NB4 (cell line): Measurements from ENCODE around the gene MCAM.

Source experiments
- DNase-seq: peaks from one replicate; pipeline ENCODE4 v3.0.0; 2010; ENCODE audit warnings: low read depth
- H3K4me3 ChIP-seq: one replicate; pipeline ENCODE4 v1.5.1; 2011; ENCODE audit warnings: mild to moderate bottlenecking, low read depth, low read length, moderate library complexity
- CTCF ChIP-seq: IDR thresholded peaks from one replicate; pipeline ENCODE4 v1.5.1; 2012; ENCODE audit warnings: low read depth, low read length
- MAX ChIP-seq: IDR thresholded peaks from 2 replicates; pipeline ENCODE4 v1.6.1; 2011; ENCODE audit warnings: low read depth, low read length
- MYC ChIP-seq: IDR thresholded peaks from 2 replicates; pipeline ENCODE4 v1.6.1; 2011; ENCODE audit warnings: low read depth, low read length
- POLR2A ChIP-seq: IDR thresholded peaks from 2 replicates; pipeline ENCODE4 v1.6.1; 2011; ENCODE audit warnings: mild to moderate bottlenecking; ENCODE audit not compliant: insufficient read length; ENCODE audit errors: extremely low read depth

Gene MCAM

GRCh38 chr11:119288219-119288618, 28.7 kb downstream of the MCAM start:
- no peak for DNase-seq
- no peak for TF ChIP-seq MAX
- TF ChIP-seq MYC = no peak
- no peak for TF ChIP-seq CTCF
- H3K4me3 ChIP-seq = no peak overlapping the region

- TF ChIP-seq MYC = no peak
- no peak for TF ChIP-seq MAX
- no peak for TF ChIP-seq POLR2A
- no peak for TF ChIP-seq CTCF
- no peak for DNase-seq
- no peak overlapping the region for H3K4me3 ChIP-seq
These were observed 31.5 kb downstream of the MCAM start for GRCh38 chr11:119285431-119285830.

GRCh38 chr11:119284344-119285157, 32.4 kb downstream of the MCAM start:
- DNase-seq = peak; percentile 65
- H3K4me3 ChIP-seq = no peak overlapping the region
- TF ChIP-seq CTCF = peak; percentile 47
- TF ChIP-seq POLR2A = no peak
- 0 out of 2 replicates have a peak, but pooled peaks have one; percentile 14 for TF ChIP-seq MAX
- TF ChIP-seq MYC = 0 out of 2 replicates have a peak, but pooled peaks have one; percentile 11

- TF ChIP-seq CTCF = no peak
- 0 out of 2 replicates have a peak, but pooled peaks have one; percentile 14 for TF ChIP-seq MAX
- no peak for TF ChIP-seq POLR2A
- H3K4me3 ChIP-seq = no peak overlapping the region
- peak; percentile 77 for DNase-seq
These were observed 34.4 kb downstream of the MCAM start for GRCh38 chr11:119282495-119282894.

GRCh38 chr11:119277660-119278059, 39.3 kb downstream of the MCAM start:
- no peak for DNase-seq
- TF ChIP-seq POLR2A (no peak), MAX (no peak), CTCF (no peak), MYC (no peak)
- no peak overlapping the region for H3K4me3 ChIP-seq
